H9 (cell line): Measurements from ENCODE around the gene SPZ1. TPM values are rescaled to one million over a fixed set of nuclear protein-coding genes. Genes with fewer than 3 reads are reported as not detected.

Experiments used
- DNase-seq: peaks from one replicate; pipeline ENCODE4 v3.0.0-alpha.2; 2017
- H2AFZ ChIP-seq: one replicate; pipeline ENCODE4 v1.6.1; 2013; ENCODE audit warnings: mild to moderate bottlenecking, low read length, control low read depth, moderate library complexity
- H2AK5ac ChIP-seq: 2 replicates; pipeline ENCODE4 v1.6.1; 2013; ENCODE audit warnings: low read length, control low read depth, mixed read lengths; ENCODE audit not compliant: insufficient read length
- H2BK120ac ChIP-seq: one replicate; pipeline ENCODE4 v1.6.1; 2013; ENCODE audit warnings: low read depth, mild to moderate bottlenecking, low read length, control low read depth, inconsistent platforms; ENCODE audit not compliant: poor library complexity, severe bottlenecking
- H2BK12ac ChIP-seq: 2 replicates; pipeline ENCODE4 v1.6.1; 2013; ENCODE audit warnings: low read length, control low read depth, mixed read lengths, low read depth; ENCODE audit not compliant: insufficient read length
- H2BK15ac ChIP-seq: 2 replicates; pipeline ENCODE4 v1.6.1; 2013; ENCODE audit warnings: low read depth, low read length, control low read depth
- H2BK20ac ChIP-seq: one replicate; pipeline ENCODE4 v1.6.1; 2013; ENCODE audit warnings: low read depth, mild to moderate bottlenecking, low read length, control low read depth, inconsistent platforms; ENCODE audit not compliant: poor library complexity, severe bottlenecking
- H2BK5ac ChIP-seq: 2 replicates; pipeline ENCODE4 v1.6.1; 2013; ENCODE audit warnings: low read length, control low read depth, mixed read lengths; ENCODE audit not compliant: insufficient read length
- H3K14ac ChIP-seq: 2 replicates; pipeline ENCODE4 v1.6.1; 2013; ENCODE audit warnings: low read length, control low read depth; ENCODE audit not compliant: insufficient read depth
- H3K18ac ChIP-seq: 2 replicates; pipeline ENCODE4 v1.6.1; 2013; ENCODE audit warnings: low read depth, mild to moderate bottlenecking, mixed read lengths, low read length, control low read depth; ENCODE audit not compliant: insufficient read length
- H3K23ac ChIP-seq: 2 replicates; pipeline ENCODE4 v1.6.1; 2013; ENCODE audit warnings: low read length, control low read depth, mixed read lengths, low read depth; ENCODE audit not compliant: insufficient read length
- H3K23me2 ChIP-seq: 2 replicates; pipeline ENCODE4 v1.6.1; 2013; ENCODE audit warnings: low read depth, mild to moderate bottlenecking, mixed read lengths, low read length, control low read depth; ENCODE audit not compliant: insufficient read length, poor library complexity, severe bottlenecking
- H3K27ac ChIP-seq: 2 replicates; pipeline ENCODE4 v1.5.1; 2013; ENCODE audit warnings: low read length, control low read depth, mixed read lengths, low read depth; ENCODE audit not compliant: insufficient read length
- H3K27me3 ChIP-seq: 2 replicates; pipeline ENCODE4 v1.6.1; 2013; ENCODE audit warnings: low read length, control low read depth, inconsistent platforms; ENCODE audit not compliant: insufficient read depth
- H3K4ac ChIP-seq: 2 replicates; pipeline ENCODE4 v1.6.1; 2013; ENCODE audit warnings: low read depth, mild to moderate bottlenecking, control low read depth, inconsistent platforms, low read length, moderate library complexity
- H3K4me1 ChIP-seq: 2 replicates; pipeline ENCODE4 v1.6.1; 2013; ENCODE audit warnings: low read length, control low read depth, inconsistent platforms; ENCODE audit not compliant: insufficient read depth
- H3K4me2 ChIP-seq: 2 replicates; pipeline ENCODE4 v1.6.1; 2013; ENCODE audit warnings: low read length, control low read depth, mixed read lengths; ENCODE audit not compliant: insufficient read length, insufficient read depth
- H3K56ac ChIP-seq: 2 replicates; pipeline ENCODE4 v1.6.1; 2013; ENCODE audit warnings: low read depth, mild to moderate bottlenecking, mixed read lengths, low read length, control low read depth; ENCODE audit not compliant: insufficient read length
- H3K79me1 ChIP-seq: 2 replicates; pipeline ENCODE4 v1.6.1; 2013; ENCODE audit warnings: low read depth, mild to moderate bottlenecking, moderate library complexity, low read length, control low read depth, inconsistent platforms; ENCODE audit not compliant: insufficient read depth, poor library complexity, severe bottlenecking
- H3K79me2 ChIP-seq: 2 replicates; pipeline ENCODE4 v1.6.1; 2013; ENCODE audit warnings: low read length, control low read depth, inconsistent platforms; ENCODE audit not compliant: insufficient read depth
- H3K9ac ChIP-seq: 2 replicates; pipeline ENCODE4 v1.6.1; 2013; ENCODE audit warnings: low read length, control low read depth, mixed read lengths; ENCODE audit not compliant: insufficient read length; ENCODE audit errors: extremely low read depth
- H3K9me3 ChIP-seq: one replicate; pipeline ENCODE4 v1.6.1; 2013; ENCODE audit warnings: low read depth, low read length, inconsistent platforms; ENCODE audit not compliant: control insufficient read depth
- H3T11ph ChIP-seq: one replicate; pipeline ENCODE4 v1.6.1; 2013; ENCODE audit warnings: mild to moderate bottlenecking, low read length, control low read depth, inconsistent platforms
- H4K20me1 ChIP-seq: one replicate; pipeline ENCODE4 v1.6.1; 2013; ENCODE audit not compliant: control insufficient read depth, insufficient read length, insufficient read depth
- H4K5ac ChIP-seq: 2 replicates; pipeline ENCODE4 v1.6.1; 2013; ENCODE audit warnings: low read depth, mild to moderate bottlenecking, mixed read lengths, low read length, control low read depth; ENCODE audit not compliant: insufficient read length
- H4K8ac ChIP-seq: replicated peaks from 2 replicates; pipeline ENCODE4 v1.6.1; 2013; ENCODE audit warnings: low read length, control low read depth, mixed read lengths, low read depth; ENCODE audit not compliant: insufficient read length
- H4K91ac ChIP-seq: 2 replicates; pipeline ENCODE4 v1.6.1; 2013; ENCODE audit warnings: low read depth, mild to moderate bottlenecking, moderate library complexity, mixed read lengths, low read length, control low read depth; ENCODE audit not compliant: insufficient read length
- H3K27ac Mint-ChIP-seq, 3 experiments: 2 replicates in 2 of 3; 3 replicates in 1 of 3; pipeline ENCODE4 v1.8.0; 2020 to 2021; ENCODE audit warnings: mixed read lengths in 3 of 3, mild to moderate bottlenecking in 1 of 3, moderate library complexity in 1 of 3
- H3K27me3 Mint-ChIP-seq: 2 replicates; pipeline ENCODE4 v1.8.0; 2021; ENCODE audit warnings: low read depth, mild to moderate bottlenecking, moderate library complexity, mixed read lengths
- H3K36me3 Mint-ChIP-seq, 3 experiments: 2 replicates in 2 of 3; 3 replicates in 1 of 3; pipeline ENCODE4 v1.8.0; 2020 to 2021; ENCODE audit warnings: low read depth in 3 of 3, mixed read lengths in 3 of 3; ENCODE audit not compliant: insufficient read depth in 1 of 3
- H3K4me1 Mint-ChIP-seq, 2 experiments: 2 replicates each; pipeline ENCODE4 v1.8.0; 2020; ENCODE audit warnings: mixed read lengths in 2 of 2
- H3K4me3 Mint-ChIP-seq, 2 experiments: 2 replicates in 1 of 2; 3 replicates in 1 of 2; pipeline ENCODE4 v1.8.0; 2020 to 2021; ENCODE audit warnings: mild to moderate bottlenecking in 2 of 2, mixed read lengths in 2 of 2, moderate library complexity in 1 of 2
- H3K9me3 Mint-ChIP-seq, 2 experiments: 2 replicates in 1 of 2; 3 replicates in 1 of 2; pipeline ENCODE4 v1.8.0; 2020; ENCODE audit warnings: mild to moderate bottlenecking in 2 of 2, mixed read lengths in 2 of 2, moderate library complexity in 1 of 2
- CTCF ChIP-seq: fragments of 200-600 bp; sonication (generic); conservative IDR thresholded peaks from 3 replicates; pipeline ENCODE4 v1.8.0; 2021; ENCODE audit warnings: antibody characterized with exemption, mild to moderate bottlenecking
- total RNA-seq: library from RNA; stranded (reverse); gene quantifications from 2 replicates; pipeline ENCODE4 v1.2.1, GENCODE V29; 2021

The SPZ1 gene
- total RNA-seq, 1 experiment from 2014 or later, result not detected

- H3K36me3 Mint-ChIP-seq, result no peaks in the 10 kb centered on the region
These were observed 41.2 kb downstream of the SPZ1 start for GRCh38 chr5:80360914-80361444.

More at GRCh38 chr5:80360914-80361444, 41.2 kb downstream of the SPZ1 start:
- Mint-ChIP-seq H3K4me3 (no peak overlapping the region), H3K9me3 (no peaks in the 10 kb centered on the region), H3K27me3 (peaks cover 4% of the 10 kb centered on the region; the same call in 1 of the 2 replicates), H3K4me1 (no peaks in the 10 kb centered on the region), H3K27ac (no peak overlapping the region)
- Histone ChIP-seq H3K79me1 (no peaks in the 10 kb centered on the region), H3K9ac (no peak overlapping the region), H4K91ac (no peak overlapping the region), H3K9me3 (no peaks in the 10 kb centered on the region), H4K20me1 (no peaks in the 10 kb centered on the region), H3K4me2 (no peak overlapping the region), H3K18ac (no peak overlapping the region), H2BK12ac (no peak overlapping the region), H3K14ac (no peak overlapping the region), H3K4ac (no peak overlapping the region), H4K8ac (no peak overlapping the region), H2BK120ac (no peak overlapping the region), H3K79me2 (no peaks in the 10 kb centered on the region), H2AK5ac (no peak overlapping the region), H2BK20ac (no peak overlapping the region), H3K23me2 (no peaks in the 10 kb centered on the region), H2BK15ac (no peak overlapping the region), H3K27me3 (no peaks in the 10 kb centered on the region), H4K5ac (no peak overlapping the region), H3K4me1 (no peaks in the 10 kb centered on the region), H3K27ac (no peak overlapping the region), H2BK5ac (no peak overlapping the region), H3K23ac (no peak overlapping the region), H3T11ph (no peak overlapping the region), H3K56ac (no peak overlapping the region), H2AFZ (no peak overlapping the region)
- no peak for DNase-seq
- no peak for TF ChIP-seq CTCF
